Measurements from ENCODE around the gene GALNT2. TPM values are rescaled to one million over a fixed set of nuclear protein-coding genes. Genes with fewer than 3 reads are reported as not detected.

Gene GALNT2
- total and polyA plus RNA-seq, 2 of the 13 experiments (the other 11 are each of a cell fraction or from before 2014, with no cell fraction given) = 39.3 to 39.6 TPM

GRCh38 chr1:230108580-230108979 is 41.5 kb downstream of the GALNT2 start:
- 92% methylated on average over 11 of the region's 12 CpGs for WGBS (ENCODE audit: low lambda C conversion rate)
- FAIRE-seq = no peak

GRCh38 chr1:230109066-230109465 is 42.0 kb downstream of the GALNT2 start:
- ATAC-seq (no peak), FAIRE-seq (no peak), DNase-seq (ENCODE audit: low spot score) (no peak)
- no TSS peak for BruUV-seq (replicated peaks)
- no peak overlapping the region for H2AFZ ChIP-seq (ENCODE audit: low read length)
- H3K4me3 ChIP-seq (replicated peaks in 1 of 3; ENCODE audit: insufficient read depth in 1 of 3, low read depth in 2 of 3, low read length in 3 of 3) = no peak overlapping the region
- POLR2A ChIA-PET = interaction anchor here (1.4 kb wide), 1 partner anchor 50 kb away, joined by 4 read pairs; no protein-coding TSS in a partner anchor
- 94% methylated on average over 11 of the region's 11 CpGs for WGBS (ENCODE audit: low lambda C conversion rate)
- H3K27me3 ChIP-seq (ENCODE audit: control insufficient read depth in 1 of 2, insufficient read depth in 2 of 2, low read length in 2 of 2) = no peaks in the 10 kb centered on the region
- CTCF ChIA-PET (ENCODE audit: low intra/inter-chr PET ratio, low total read pairs) = no interaction called here
- H3K27ac ChIP-seq (ENCODE audit: extremely low read length, insufficient read depth, low read length) = no peak overlapping the region
- no peak overlapping the region for H3K4me2 ChIP-seq (ENCODE audit: low read depth, low read length)
- H3K79me2 ChIP-seq (ENCODE audit: insufficient read depth, low read length) = peaks cover 61% of the 10 kb centered on the region
- H3K9me3 ChIP-seq (ENCODE audit: low read length) = no peaks in the 10 kb centered on the region
- no peaks in the 10 kb centered on the region; a peak in 2 of 5 replicates for H3K36me3 ChIP-seq (replicated peaks in 1 of 2; ENCODE audit: control insufficient read depth in 1 of 2, insufficient read depth in 2 of 2, low read length in 2 of 2)
- H3K9ac ChIP-seq (ENCODE audit: insufficient read depth, low read depth, low read length) = no peak overlapping the region
- H4K20me1 ChIP-seq (ENCODE audit: insufficient read depth, low read length) = peaks cover 4% of the 10 kb centered on the region; the same call in 1 of the 2 replicates
- peaks cover 99% of the 10 kb centered on the region for H3K4me1 ChIP-seq (ENCODE audit: insufficient read depth, low read length)
- in situ Hi-C loops (cut with HindIII; ENCODE audit: extremely low pct_ligation_motif_present, low pct_unique_long_range_greater_than_20kb) = no loop called here
- intact Hi-C loops (cut with micrococcal nuclease; ENCODE audit: unreplicated experiment) = no loop called here
- TF ChIP-seq BCL3 (CRISPR knock-in tag; IDR thresholded peaks at IDR 0.05) = no peak
- TF ChIP-seq ZC3H4 (CRISPR knock-in tag; IDR thresholded peaks at IDR 0.05; ENCODE audit: borderline replicate concordance) = no peak
- TF ChIP-seq CENPX (CRISPR knock-in tag; IDR thresholded peaks at IDR 0.05) = no peak
- TF ChIP-seq NKX3-1 (CRISPR knock-in tag; IDR thresholded peaks at IDR 0.05) = no peak
- TF ChIP-seq SIN3B (IDR thresholded peaks at IDR 0.05; ENCODE audit: low read length) = no peak
- TF ChIP-seq CBX2 (IDR thresholded peaks at IDR 0.05; ENCODE audit: low read depth, low read length) = no peak
- TF ChIP-seq CBX2 (CRISPR knock-in tag; IDR thresholded peaks at IDR 0.05; ENCODE audit: low read depth) = no peak
- TF ChIP-seq DMAP1 (CRISPR knock-in tag; IDR thresholded peaks at IDR 0.05) = no peak
- TF ChIP-seq MLXIP (CRISPR knock-in tag; IDR thresholded peaks at IDR 0.05; ENCODE audit: borderline replicate concordance) = no peak
- TF ChIP-seq KDM3A (CRISPR knock-in tag; IDR thresholded peaks at IDR 0.05; ENCODE audit: low read depth) = no peak
- no peak for TF ChIP-seq ZFYVE20 (CRISPR knock-in tag; IDR thresholded peaks at IDR 0.05; ENCODE audit: borderline replicate concordance, low read depth)
- TF ChIP-seq SRY (CRISPR knock-in tag; IDR thresholded peaks at IDR 0.05) = no peak
- no peak for TF ChIP-seq NONO (IDR thresholded peaks at IDR 0.05)
- no peak for TF ChIP-seq NONO (CRISPR knock-in tag; conservative IDR thresholded peaks at IDR 0.05)
- TF ChIP-seq PCBP2 (optimal IDR thresholded peaks at IDR 0.05; ENCODE audit: low read depth, low read length, poor library complexity, severe bottlenecking) = no peak

More at GRCh38 chr1:230108580-230108979, 41.5 kb downstream of the GALNT2 start:
- peaks cover 61% of the 10 kb centered on the region for H3K79me2 ChIP-seq (ENCODE audit: insufficient read depth, low read length)
- no peaks in the 10 kb centered on the region; a peak in 1 of 5 replicates for H3K36me3 ChIP-seq (replicated peaks in 1 of 2; ENCODE audit: control insufficient read depth in 1 of 2, insufficient read depth in 2 of 2, low read length in 2 of 2)
- ATAC-seq = no peak
- H3K9me3 ChIP-seq (ENCODE audit: low read length) = no peaks in the 10 kb centered on the region
- intact Hi-C loops (cut with micrococcal nuclease; ENCODE audit: unreplicated experiment) (no loop called here), in situ Hi-C loops (cut with HindIII; ENCODE audit: extremely low pct_ligation_motif_present, low pct_unique_long_range_greater_than_20kb) (no loop called here)
- H3K9ac ChIP-seq (ENCODE audit: insufficient read depth, low read depth, low read length) = no peak overlapping the region
- H3K4me2 ChIP-seq (ENCODE audit: low read depth, low read length) = no peak overlapping the region
- H3K4me3 ChIP-seq (replicated peaks in 1 of 3; ENCODE audit: insufficient read depth in 1 of 3, low read depth in 2 of 3, low read length in 3 of 3) = no peak overlapping the region
- H3K27ac ChIP-seq (ENCODE audit: extremely low read length, insufficient read depth, low read length) = no peak overlapping the region
- POLR2A ChIA-PET = interaction anchor here (1.4 kb wide), 1 partner anchor 50 kb away, joined by 4 read pairs; no protein-coding TSS in a partner anchor
- no peak for DNase-seq (ENCODE audit: low spot score)
- peaks cover 99% of the 10 kb centered on the region for H3K4me1 ChIP-seq (ENCODE audit: insufficient read depth, low read length)
- H3K27me3 ChIP-seq (ENCODE audit: control insufficient read depth in 1 of 2, insufficient read depth in 2 of 2, low read length in 2 of 2) = no peaks in the 10 kb centered on the region
- TF ChIP-seq HOXA7 (CRISPR knock-in tag; IDR thresholded peaks at IDR 0.05) (no peak), CC2D1A (CRISPR knock-in tag; IDR thresholded peaks at IDR 0.05) (no peak), ZBTB38 (CRISPR knock-in tag; IDR thresholded peaks at IDR 0.05) (peak; percentile 79)
- H2AFZ ChIP-seq (ENCODE audit: low read length) = no peak overlapping the region
- CTCF ChIA-PET (ENCODE audit: low intra/inter-chr PET ratio, low total read pairs) = no interaction called here
- peaks cover 4% of the 10 kb centered on the region; the same call in 1 of the 2 replicates for H4K20me1 ChIP-seq (ENCODE audit: insufficient read depth, low read length)
- no TSS peak for BruUV-seq (replicated peaks)

All from HepG2 (cell line).